GOT3 (cell line): ENCODE data around the gene RNU2-63P.
"Not testable (repeated sequence)": the region's sequence is repeated elsewhere in the genome, so short reads cannot be mapped to it uniquely, and the experiment has no call there.

Experiments
- DNase-seq: peaks from one replicate; lab custom pipeline; 2025; ENCODE audit warnings: mixed read lengths; lab: John Stamatoyannopoulos, UW

The RNU2-63P gene

GRCh38 chr2:87981182-87981581 lies 35.2 kb downstream of the RNU2-63P start:
- not testable (repeated sequence) for DNase-seq

- not testable (repeated sequence) for DNase-seq
Observed at GRCh38 chr2:87972385-87972784, 44.0 kb downstream of the RNU2-63P start.
